Measurements from ENCODE around the gene STK25. TPM values are rescaled to one million over a fixed set of nuclear protein-coding genes. Genes with fewer than 3 reads are reported as not detected.
A peak's percentile ranks its signal among the peaks of the same experiment; 100 is the strongest.

Gene STK25
- total RNA-seq, 1 donor from 2014 or later, result 198 TPM

DNA sequence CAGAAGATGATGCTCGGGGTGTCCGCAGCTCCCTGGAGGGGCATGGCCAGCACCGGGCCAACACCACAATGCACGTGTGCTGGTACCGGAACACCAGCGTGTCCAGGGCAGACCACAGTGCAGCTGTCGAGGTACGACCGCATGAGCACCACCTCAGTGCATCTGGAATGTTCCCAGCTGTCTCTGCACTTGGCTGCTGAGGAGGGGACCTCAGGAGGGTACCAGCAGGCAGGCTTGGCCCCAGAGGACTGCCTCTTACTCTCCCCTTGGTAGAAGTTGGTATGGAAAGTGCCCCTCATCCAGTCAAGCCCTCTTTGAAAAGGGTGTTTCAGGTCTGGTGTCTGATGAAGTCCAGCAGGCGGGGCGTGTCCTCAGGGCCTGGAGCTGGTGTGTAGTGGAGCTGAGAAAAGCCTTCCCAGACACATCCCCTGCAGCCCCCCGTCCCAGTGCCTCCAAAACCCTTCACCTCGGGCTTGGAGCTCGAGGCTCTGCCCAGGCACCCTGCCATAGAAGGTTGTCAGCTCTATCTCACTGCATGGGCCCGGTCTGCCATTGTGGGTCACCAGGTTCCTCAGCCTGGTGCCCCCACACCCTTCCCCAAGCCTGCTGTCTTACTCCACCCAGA lies 16.7 kb downstream of the STK25 start:
- TF ChIP-seq, protein P1, sequence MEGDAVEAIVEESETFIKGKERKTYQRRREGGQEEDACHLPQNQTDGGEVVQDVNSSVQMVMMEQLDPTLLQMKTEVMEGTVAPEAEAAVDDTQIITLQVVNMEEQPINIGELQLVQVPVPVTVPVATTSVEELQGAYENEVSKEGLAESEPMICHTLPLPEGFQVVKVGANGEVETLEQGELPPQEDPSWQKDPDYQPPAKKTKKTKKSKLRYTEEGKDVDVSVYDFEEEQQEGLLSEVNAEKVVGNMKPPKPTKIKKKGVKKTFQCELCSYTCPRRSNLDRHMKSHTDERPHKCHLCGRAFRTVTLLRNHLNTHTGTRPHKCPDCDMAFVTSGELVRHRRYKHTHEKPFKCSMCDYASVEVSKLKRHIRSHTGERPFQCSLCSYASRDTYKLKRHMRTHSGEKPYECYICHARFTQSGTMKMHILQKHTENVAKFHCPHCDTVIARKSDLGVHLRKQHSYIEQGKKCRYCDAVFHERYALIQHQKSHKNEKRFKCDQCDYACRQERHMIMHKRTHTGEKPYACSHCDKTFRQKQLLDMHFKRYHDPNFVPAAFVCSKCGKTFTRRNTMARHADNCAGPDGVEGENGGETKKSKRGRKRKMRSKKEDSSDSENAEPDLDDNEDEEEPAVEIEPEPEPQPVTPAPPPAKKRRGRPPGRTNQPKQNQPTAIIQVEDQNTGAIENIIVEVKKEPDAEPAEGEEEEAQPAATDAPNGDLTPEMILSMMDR (conservative IDR thresholded peaks at IDR 0.05), result no peak
- Mint-ChIP-seq H3K27me3 (no peaks in the 10 kb centered on the region), H3K4me1 (ENCODE audit: unreplicated experiment) (peaks cover 7% of the 10 kb centered on the region), H3K9me3 (no peaks in the 10 kb centered on the region), H3K4me3 (no peak overlapping the region), H3K27ac (no peak overlapping the region), H3K36me3 (peaks cover 12% of the 10 kb centered on the region)
- DNase-seq (ENCODE audit: extremely low spot score, unreplicated experiment), result no peak

DNA sequence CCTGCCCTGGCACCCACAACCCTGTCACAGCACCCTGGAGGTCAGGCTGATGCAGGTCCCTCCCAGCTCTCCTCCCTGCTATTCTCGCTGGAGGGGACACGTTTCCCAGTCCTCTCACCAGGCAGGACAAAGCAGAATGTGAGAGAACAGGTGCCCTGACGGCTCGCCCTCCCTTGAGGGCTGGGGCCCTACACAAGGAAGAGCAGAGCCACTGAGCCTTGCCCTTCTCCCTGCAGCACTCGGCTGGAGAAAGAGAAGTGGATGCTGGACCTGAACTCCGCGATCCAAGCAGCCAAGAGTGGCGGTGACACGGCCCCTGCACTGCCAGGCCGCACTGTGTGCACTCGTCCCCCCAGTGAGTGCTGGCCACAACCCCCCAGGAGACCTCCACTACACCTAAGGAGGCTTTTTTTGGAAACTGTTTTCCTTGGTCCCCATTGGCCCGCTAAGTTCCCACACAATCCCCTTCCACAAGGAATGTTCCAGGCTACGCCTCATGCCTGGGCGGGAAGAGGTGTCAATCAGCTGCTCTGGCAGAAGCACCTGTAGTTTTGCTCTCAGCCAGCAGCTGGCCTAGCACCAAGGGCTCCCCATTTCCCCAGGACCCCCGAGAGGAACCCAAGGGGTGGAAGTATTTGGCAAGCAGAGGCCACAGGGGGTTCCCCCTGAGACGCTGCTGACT lies 17.4 kb downstream of the STK25 start:
- TF ChIP-seq, protein P1 (conservative IDR thresholded peaks at IDR 0.05), result no peak
- no peaks in the 10 kb centered on the region for H3K9me3 Mint-ChIP-seq
- no peak for DNase-seq (ENCODE audit: extremely low spot score, unreplicated experiment)
- peak overlapping the region; percentile 58 for H3K27ac Mint-ChIP-seq
- H3K4me3 Mint-ChIP-seq, result no peak overlapping the region
- no peaks in the 10 kb centered on the region for H3K27me3 Mint-ChIP-seq
- H3K36me3 Mint-ChIP-seq, result peaks cover 12% of the 10 kb centered on the region
- H3K4me1 Mint-ChIP-seq (ENCODE audit: unreplicated experiment), result peaks cover 7% of the 10 kb centered on the region

DNA sequence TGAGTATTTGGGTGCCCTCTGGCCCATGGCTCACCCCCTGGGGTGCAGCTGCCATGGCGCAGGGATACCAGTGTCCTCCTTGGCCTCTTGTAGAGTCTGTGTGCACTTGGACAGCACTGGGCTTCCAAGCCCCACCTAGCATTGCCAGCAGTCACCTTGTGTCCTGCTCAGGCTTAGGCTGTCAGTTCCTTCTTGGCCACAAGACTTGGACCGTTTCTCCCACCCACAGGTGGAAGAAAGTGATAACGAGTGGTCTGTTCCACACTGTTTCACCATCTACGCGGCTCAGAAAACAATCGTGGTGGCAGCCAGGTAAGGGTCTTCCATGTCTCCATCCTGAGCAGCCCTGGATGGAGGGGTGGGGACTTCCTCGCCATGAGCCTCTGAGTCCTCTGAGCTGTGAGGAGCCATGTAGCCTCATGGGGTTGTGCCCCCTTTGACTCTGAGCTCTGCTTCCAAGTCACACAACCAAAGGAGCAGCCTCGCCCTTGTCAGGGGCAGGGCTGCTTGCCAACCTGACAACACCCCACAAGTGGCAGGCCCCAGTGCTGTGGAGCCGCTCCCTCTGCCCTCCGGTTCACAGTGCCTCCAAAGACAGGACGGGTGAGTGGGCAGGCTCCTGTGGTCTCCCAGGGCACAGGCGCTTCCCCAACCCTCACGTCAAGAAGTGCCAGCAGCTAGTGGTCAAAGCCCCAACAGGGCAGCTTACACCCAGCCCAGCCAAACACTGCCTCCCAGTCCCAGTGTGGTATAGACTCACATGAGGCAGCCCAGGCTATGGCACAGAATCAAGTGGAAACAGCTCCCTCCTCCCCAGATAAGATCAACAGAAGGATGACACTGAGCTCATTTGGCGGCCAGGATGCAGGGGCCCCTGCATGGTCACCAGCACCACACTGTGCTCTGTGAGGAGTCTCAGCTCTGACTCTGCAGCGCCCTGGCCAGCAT lies 18.4 kb downstream of the STK25 start:
- Mint-ChIP-seq H3K9me3 (no peaks in the 10 kb centered on the region), H3K4me1 (ENCODE audit: unreplicated experiment) (peaks cover 7% of the 10 kb centered on the region), H3K27ac (peak overlapping the region; percentile 58), H3K36me3 (peaks cover 12% of the 10 kb centered on the region), H3K4me3 (no peak overlapping the region), H3K27me3 (no peaks in the 10 kb centered on the region)
- TF ChIP-seq, protein P1 (conservative IDR thresholded peaks at IDR 0.05), result no peak
- no peak for DNase-seq (ENCODE audit: extremely low spot score, unreplicated experiment)

DNA sequence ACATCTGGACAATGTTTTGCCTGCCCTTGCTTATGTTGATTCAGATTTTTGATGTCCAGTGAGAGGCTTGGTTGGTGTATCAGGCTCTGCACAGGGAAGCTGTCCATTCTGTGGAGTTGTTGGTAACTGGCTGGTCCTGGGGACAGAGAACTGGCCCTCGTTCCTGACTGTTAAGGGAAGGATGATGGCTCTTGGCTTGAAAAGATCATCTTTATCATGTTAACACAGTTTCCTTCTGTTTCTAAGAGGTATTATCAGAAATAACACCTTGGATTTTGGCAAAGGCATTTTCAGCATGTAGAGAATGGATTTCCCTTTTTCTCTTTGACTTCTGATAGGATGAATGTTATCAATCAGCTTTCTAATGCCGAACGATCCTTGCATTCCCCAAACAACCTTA lies 19.3 kb downstream of the STK25 start:
- H3K36me3 Mint-ChIP-seq, result peaks cover 12% of the 10 kb centered on the region
- no peaks in the 10 kb centered on the region for H3K27me3 Mint-ChIP-seq
- H3K4me1 Mint-ChIP-seq (ENCODE audit: unreplicated experiment), result peaks cover 7% of the 10 kb centered on the region
- no peak for DNase-seq (ENCODE audit: extremely low spot score, unreplicated experiment)
- TF ChIP-seq, protein P1 (conservative IDR thresholded peaks at IDR 0.05), result no peak
- H3K27ac Mint-ChIP-seq, result no peak overlapping the region
- no peaks in the 10 kb centered on the region for H3K9me3 Mint-ChIP-seq
- no peak overlapping the region for H3K4me3 Mint-ChIP-seq

DNA sequence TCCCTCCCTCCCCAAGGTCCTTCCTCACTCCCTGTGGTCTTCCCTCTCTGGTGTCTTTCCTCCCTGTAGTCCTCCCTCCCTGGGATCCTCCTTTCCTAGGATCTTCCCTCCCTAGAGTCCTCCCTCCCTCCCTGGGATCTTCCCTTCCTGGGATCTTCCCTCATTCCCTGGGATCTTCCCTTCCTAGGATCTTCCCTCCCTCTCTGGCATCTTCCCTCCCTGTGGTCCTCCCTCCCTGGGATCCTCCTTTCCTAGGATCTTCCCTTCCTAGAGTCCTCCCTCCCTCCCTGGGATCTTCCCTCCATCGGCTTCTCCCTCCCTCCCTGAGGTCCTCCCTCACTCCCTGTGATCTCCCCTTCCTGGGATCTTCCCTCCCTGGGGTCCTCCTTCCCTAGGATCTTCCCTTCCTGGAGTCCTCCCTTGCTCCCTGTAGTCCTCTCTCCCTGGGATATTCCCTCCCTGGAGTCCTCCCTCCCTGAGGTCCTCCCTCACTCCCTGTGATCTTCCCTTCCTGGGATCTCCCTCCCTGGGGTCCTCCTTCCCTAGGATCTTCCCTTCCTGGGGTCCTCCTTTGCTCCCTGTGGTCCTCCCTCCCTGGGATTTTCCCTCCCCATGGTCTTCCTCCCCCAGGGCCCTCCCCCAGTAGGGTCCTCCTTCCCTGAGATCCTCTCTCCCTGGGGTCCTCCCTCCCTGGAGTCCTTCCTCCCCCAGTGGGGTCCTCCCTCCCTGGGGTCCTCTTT lies 23.0 kb downstream of the STK25 start:
- Mint-ChIP-seq H3K9me3 (no peaks in the 10 kb centered on the region), H3K36me3 (peaks cover 5% of the 10 kb centered on the region), H3K27me3 (no peaks in the 10 kb centered on the region), H3K4me1 (ENCODE audit: unreplicated experiment) (peaks cover 6% of the 10 kb centered on the region), H3K27ac (no peak overlapping the region), H3K4me3 (no peak overlapping the region)
- no peak for DNase-seq (ENCODE audit: extremely low spot score, unreplicated experiment)
- TF ChIP-seq, protein P1 (conservative IDR thresholded peaks at IDR 0.05), result no peak

Data from type B pancreatic cell (in vitro differentiated cells).